NT2/D1 (cell line): ENCODE results near the gene PPM1F.

ENCODE experiments used
- SUZ12 ChIP-seq: IDR thresholded peaks from 2 replicates; pipeline ENCODE4 v1.6.1; 2011; ENCODE audit not compliant: insufficient read length, insufficient read depth; ENCODE audit errors: extremely low read depth
- YY1 ChIP-seq: IDR thresholded peaks from 2 replicates; pipeline ENCODE4 v1.6.1; 2011; ENCODE audit not compliant: insufficient read length, insufficient read depth
- ZNF274 ChIP-seq: IDR thresholded peaks from 2 replicates; pipeline ENCODE4 v1.6.1; 2011; ENCODE audit warnings: mild to moderate bottlenecking, low read depth, low read length

DNA sequence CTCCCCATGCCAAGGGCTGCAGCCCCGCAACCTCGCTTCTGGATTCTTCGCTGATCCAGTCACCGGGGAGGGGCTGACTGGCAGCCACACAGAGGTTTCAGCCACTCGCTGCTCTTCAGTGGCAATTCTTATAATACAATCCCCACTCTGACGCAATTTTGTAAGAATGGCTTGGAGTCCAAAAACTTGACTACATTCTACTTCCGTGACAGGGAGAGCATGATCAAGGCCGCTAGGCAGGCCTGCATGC, 14.9 kb downstream of the PPM1F start:
- TF ChIP-seq SUZ12, result no peak
- no peak for TF ChIP-seq YY1
- no peak for TF ChIP-seq ZNF274
